BLaER1 treated with 17β-estradiol and CSF1 and Interleukin-3, amounts not matched to agents 10 nM and 100 nM (cell line): ENCODE results near the gene CCDC92.
A peak's percentile ranks its signal among the peaks of the same experiment; 100 is the strongest.

Source experiments
- H3K27ac ChIP-seq, 11 experiments: shearing (Covaris generic); formaldehyde crosslinking; 2 replicates each; pipeline ENCODE4 v1.8.1; 2022
- H3K27me3 ChIP-seq, 11 experiments: shearing (Covaris generic); formaldehyde crosslinking; 2 replicates each; pipeline ENCODE4 v1.8.1; 2022
- H3K36me3 ChIP-seq, 11 experiments: shearing (Covaris generic); formaldehyde crosslinking; 2 replicates each; pipeline ENCODE4 v1.8.1; 2022
- H3K4me1 ChIP-seq, 10 experiments: shearing (Covaris generic); formaldehyde crosslinking; 2 replicates each; pipeline ENCODE4 v1.8.1; 2022
- H3K4me2 ChIP-seq, 11 experiments: shearing (Covaris generic); formaldehyde crosslinking; 2 replicates each; pipeline ENCODE4 v1.8.1; 2022
- H3K4me3 ChIP-seq, 10 experiments: shearing (Covaris generic); formaldehyde crosslinking; 2 replicates each; pipeline ENCODE4 v1.8.1; 2022
- H3K9ac ChIP-seq, 11 experiments: shearing (Covaris generic); formaldehyde crosslinking; 2 replicates each; pipeline ENCODE4 v1.8.1; 2022
- H3K9me3 ChIP-seq, 11 experiments: shearing (Covaris generic); formaldehyde crosslinking; replicated peaks in 1 of 11; 2 replicates each; pipeline ENCODE4 v1.8.1; 2022
- H4K20me1 ChIP-seq, 11 experiments: shearing (Covaris generic); formaldehyde crosslinking; 2 replicates each; pipeline ENCODE4 v1.8.1; 2022
- Cebpa-rat ChIP-seq, 11 experiments: shearing (Covaris generic); IDR thresholded peaks; 2 replicates each; pipeline ENCODE4 v1.8.1; 2022

The CCDC92 gene

DNA sequence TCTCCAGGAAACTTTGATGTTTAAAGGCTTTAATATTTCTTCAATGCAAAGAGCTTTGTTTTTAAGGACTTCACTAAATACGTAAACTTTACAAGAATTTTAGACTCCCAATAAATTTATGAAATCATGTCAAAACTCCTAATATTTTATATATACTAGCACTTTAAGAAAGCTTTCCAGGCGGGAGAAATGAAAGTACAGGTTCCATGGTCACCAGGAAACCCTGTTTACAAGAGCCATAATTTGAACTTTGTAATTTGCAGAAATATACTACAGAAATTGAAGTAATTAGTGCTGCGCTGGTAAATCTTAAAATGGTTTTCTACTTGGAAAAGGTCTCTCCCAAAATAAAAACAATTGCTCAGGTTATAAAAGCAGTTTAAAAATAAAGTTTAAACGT is 8.8 kb downstream of the CCDC92 start:
- peaks cover 0 to 79% (median 38%) of the 10 kb centered on the region in 11 experiments; a peak in 13 of 22 replicates for H4K20me1 ChIP-seq
- H3K27ac ChIP-seq: no peak overlapping the region
- no peak overlapping the region for H3K4me2 ChIP-seq
- no peaks in the 10 kb centered on the region for H3K9me3 ChIP-seq
- peaks cover 0 to 14% (median 12%) of the 10 kb centered on the region in 10 experiments; a peak in 8 of 20 replicates for H3K4me1 ChIP-seq
- TF ChIP-seq Cebpa-rat (IDR thresholded peaks at IDR 0.05): no peak
- no peaks in the 10 kb centered on the region for H3K27me3 ChIP-seq
- peaks cover 0 to 26% (median 0%) of the 10 kb centered on the region in 11 experiments; a peak in 2 of 22 replicates for H3K36me3 ChIP-seq
- no peak overlapping the region for H3K4me3 ChIP-seq
- H3K9ac ChIP-seq: no peak overlapping the region

DNA sequence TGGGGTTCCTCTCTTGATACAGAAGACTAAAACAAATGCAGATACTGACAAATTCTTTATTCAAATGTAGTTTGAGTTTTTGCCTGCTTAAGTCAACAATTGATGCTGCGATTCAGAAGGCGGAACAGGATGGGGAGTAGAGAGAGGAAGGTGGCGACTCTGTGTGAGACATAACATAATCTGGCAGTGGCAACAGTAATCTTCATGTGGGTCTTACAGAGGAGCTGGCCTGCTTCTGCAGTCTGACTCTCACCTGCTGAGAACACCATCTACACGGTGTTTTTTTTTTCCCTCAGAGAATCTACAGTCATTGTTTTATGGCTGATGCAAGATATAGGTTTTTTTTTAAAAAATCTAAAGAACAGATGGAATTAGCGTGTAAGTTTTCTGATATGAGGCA is 10.1 kb downstream of the CCDC92 start:
- no peak for TF ChIP-seq Cebpa-rat (IDR thresholded peaks at IDR 0.05)
- H3K4me2 ChIP-seq: no peak overlapping the region
- no peak overlapping the region for H3K4me3 ChIP-seq
- peaks cover 0 to 66% (median 24%) of the 10 kb centered on the region in 11 experiments; a peak in 13 of 22 replicates for H4K20me1 ChIP-seq
- peaks cover 0 to 19% (median 0%) of the 10 kb centered on the region in 11 experiments; a peak in 2 of 22 replicates for H3K36me3 ChIP-seq
- 0 out of 22 replicates have a peak overlapping the region, but pooled peaks of 1 of the 11 experiments have one; percentile 8 for H3K9ac ChIP-seq
- H3K9me3 ChIP-seq: no peaks in the 10 kb centered on the region
- peaks cover 0 to 17% (median 10%) of the 10 kb centered on the region in 10 experiments; a peak in 8 of 20 replicates for H3K4me1 ChIP-seq
- H3K27me3 ChIP-seq: no peaks in the 10 kb centered on the region
- no peak overlapping the region for H3K27ac ChIP-seq

DNA sequence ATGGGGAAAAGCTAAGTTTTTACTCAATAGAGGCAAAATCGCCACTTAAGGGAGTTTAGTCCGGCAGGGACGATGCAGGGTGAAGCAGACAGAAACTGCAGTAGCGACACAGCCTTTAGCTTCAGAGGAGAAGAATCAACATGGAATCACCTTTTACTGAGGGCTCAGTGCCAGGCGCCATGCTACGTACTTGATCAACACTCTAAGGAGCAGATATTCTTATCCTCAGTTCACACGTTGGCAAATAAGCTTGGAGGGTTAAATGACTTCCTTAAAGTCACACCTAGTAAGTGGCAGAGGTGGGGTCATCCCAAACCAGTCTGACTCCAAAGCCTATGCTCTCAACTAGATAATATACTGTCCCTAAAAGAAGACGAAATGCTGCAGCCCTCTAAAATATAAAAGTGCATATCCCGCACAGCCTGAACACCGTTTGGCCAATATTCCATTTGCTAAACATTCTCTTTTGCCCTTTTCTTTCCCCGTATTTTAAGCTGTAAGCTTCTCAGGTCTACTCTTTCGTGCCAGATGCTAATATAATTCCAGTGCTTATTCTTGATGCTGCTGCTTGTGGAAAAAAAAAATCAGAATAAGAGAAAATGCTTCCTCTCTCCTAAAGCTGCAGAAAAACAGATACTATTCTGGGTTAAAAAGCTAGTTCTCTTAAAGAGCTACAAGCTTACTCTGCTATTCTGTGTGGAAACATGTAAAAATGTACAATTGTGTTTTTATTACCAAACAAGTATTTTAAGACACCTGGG is 10.9 kb downstream of the CCDC92 start:
- Histone ChIP-seq H3K27ac (no peak overlapping the region), H3K9me3 (no peaks in the 10 kb centered on the region), H3K4me1 (peaks cover 0 to 14% (median 3%) of the 10 kb centered on the region in 10 experiments; a peak in 3 of 20 replicates), H3K4me3 (no peak overlapping the region), H3K27me3 (no peaks in the 10 kb centered on the region), H3K4me2 (no peak overlapping the region), H4K20me1 (peaks cover 0 to 58% (median 21%) of the 10 kb centered on the region in 11 experiments; a peak in 13 of 22 replicates), H3K36me3 (peaks cover 0 to 14% (median 0%) of the 10 kb centered on the region in 11 experiments; a peak in 1 of 22 replicates), H3K9ac (no peak overlapping the region)
- no peak for TF ChIP-seq Cebpa-rat (IDR thresholded peaks at IDR 0.05)

DNA sequence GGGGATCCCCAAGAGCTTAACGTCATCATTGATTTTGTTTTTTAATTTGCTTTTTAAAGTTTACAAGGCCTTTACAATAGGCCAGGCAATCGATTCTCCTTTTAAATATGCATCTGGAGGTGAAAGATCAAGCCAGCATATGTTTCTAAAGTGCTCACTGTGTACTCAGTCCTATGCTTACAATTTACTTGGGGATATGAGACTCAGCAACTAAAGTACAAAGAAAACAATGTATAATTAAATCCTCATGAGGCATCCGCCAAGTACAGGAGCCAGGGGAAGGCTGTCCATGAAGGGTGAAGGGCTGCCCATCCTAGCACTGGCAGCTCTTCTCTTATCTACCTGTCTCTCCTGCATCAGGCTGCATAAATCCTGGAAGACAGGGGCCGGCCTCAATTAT is 11.8 kb downstream of the CCDC92 start:
- no peaks in the 10 kb centered on the region for H3K9me3 ChIP-seq
- H3K4me2 ChIP-seq: no peak overlapping the region
- no peak for TF ChIP-seq Cebpa-rat (IDR thresholded peaks at IDR 0.05)
- H4K20me1 ChIP-seq: peaks cover 0 to 49% (median 17%) of the 10 kb centered on the region in 11 experiments; a peak in 12 of 22 replicates
- peaks cover 0 to 14% (median 2%) of the 10 kb centered on the region in 10 experiments; a peak in 3 of 20 replicates for H3K4me1 ChIP-seq
- no peaks in the 10 kb centered on the region for H3K27me3 ChIP-seq
- peaks cover 0 to 6% (median 0%) of the 10 kb centered on the region in 11 experiments; a peak in 1 of 22 replicates for H3K36me3 ChIP-seq
- H3K27ac ChIP-seq: no peak overlapping the region
- H3K9ac ChIP-seq: no peak overlapping the region
- H3K4me3 ChIP-seq: no peak overlapping the region

DNA sequence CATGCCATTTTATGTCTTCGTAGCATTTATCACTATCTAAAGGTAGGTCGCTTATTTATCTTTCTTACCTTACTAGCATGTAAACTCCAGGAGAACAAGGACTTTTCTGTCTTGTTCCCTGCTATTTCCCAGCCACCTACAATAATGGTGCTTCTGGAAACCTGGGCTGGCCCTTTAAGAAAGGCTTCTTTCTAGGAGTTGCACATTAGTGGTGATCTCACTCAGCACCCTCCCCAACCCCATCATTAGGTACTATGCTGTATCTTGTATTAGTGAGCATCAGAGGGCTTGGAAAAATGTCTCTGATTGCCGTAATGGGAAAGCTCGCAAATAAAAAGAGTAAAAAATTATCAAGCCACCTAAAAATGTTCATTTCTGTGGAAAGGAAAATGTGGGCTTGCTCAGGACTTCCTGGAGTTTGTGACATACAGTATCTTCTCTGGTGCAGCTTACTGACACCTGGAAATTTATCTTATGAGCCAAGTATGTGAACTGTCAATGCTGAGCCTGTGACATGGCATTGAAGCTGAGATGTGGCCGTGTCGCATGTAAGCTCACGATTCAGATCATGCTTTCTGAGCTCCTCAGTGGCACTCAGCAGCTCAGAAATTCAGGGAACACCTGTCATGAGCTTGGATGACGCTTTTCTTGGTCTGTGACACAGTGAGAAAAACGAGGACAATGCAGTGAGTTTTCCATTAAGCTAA is 12.4 kb downstream of the CCDC92 start:
- no peaks in the 10 kb centered on the region for H3K27me3 ChIP-seq

DNA sequence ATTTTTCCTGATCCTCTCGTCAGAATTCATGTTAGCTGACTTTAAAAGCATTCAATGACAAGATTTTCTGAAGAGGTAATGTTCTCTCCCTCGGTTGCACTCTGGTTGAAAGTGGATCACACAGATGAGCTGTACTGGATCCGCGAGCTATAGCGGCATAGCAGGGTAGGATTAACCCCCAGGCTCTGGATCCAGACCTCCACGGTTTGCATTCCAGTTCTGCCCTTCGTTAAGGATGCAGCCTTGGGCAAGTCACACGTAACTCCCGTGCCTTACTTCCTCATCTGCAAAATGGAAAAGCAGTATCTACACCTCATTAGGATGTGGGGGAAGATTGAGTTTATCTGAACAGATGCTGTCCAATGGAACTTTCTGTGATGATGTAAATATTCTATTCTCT is 13.8 kb downstream of the CCDC92 start:
- Histone ChIP-seq H3K4me1 (peaks cover 0 to 14% (median 2%) of the 10 kb centered on the region in 10 experiments; a peak in 3 of 20 replicates), H3K36me3 (0 out of 22 replicates have a peak, but pooled peaks cover 0 to 6% (median 0%) of the 10 kb centered on the region in 11 experiments), H3K27ac (no peak overlapping the region), H3K9me3 (no peaks in the 10 kb centered on the region), H3K27me3 (no peaks in the 10 kb centered on the region), H3K4me2 (no peak overlapping the region), H3K9ac (no peak overlapping the region), H4K20me1 (peaks cover 0 to 49% (median 17%) of the 10 kb centered on the region in 11 experiments; a peak in 12 of 22 replicates), H3K4me3 (no peak overlapping the region)
- no peak for TF ChIP-seq Cebpa-rat (IDR thresholded peaks at IDR 0.05)

More for the DNA sequence above, 12.4 kb downstream of the CCDC92 start:
- peaks cover 0 to 14% (median 2%) of the 10 kb centered on the region in 10 experiments; a peak in 3 of 20 replicates for H3K4me1 ChIP-seq
- peaks cover 0 to 42% (median 17%) of the 10 kb centered on the region in 11 experiments; a peak in 12 of 22 replicates for H4K20me1 ChIP-seq
- no peak overlapping the region for H3K9ac ChIP-seq
- no peak overlapping the region for H3K4me2 ChIP-seq
- H3K27ac ChIP-seq: no peak overlapping the region
- no peak overlapping the region for H3K4me3 ChIP-seq
- H3K36me3 ChIP-seq: 0 out of 22 replicates have a peak, but pooled peaks cover 0 to 6% (median 0%) of the 10 kb centered on the region in 11 experiments
- TF ChIP-seq Cebpa-rat (IDR thresholded peaks at IDR 0.05): no peak
- H3K9me3 ChIP-seq: no peaks in the 10 kb centered on the region

DNA sequence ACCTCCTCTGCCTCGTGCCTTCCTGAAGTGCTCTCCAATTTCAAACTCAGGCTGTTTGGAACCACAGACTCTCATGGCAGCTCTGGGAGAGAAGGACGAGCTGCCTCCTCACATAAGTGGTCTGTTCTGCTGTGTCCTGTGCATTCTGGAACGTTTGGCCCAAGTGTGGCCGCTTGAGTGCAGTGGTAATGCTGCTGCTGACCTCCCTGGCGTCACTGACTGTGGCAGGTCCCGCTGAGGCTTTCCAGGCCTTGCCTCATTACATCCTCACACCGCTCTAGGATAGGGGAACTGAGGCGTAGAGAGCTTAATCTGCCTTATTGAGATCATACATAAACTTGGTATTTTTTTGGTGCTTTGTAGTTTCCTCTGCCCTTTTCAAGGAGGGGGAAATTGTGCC is 14.2 kb downstream of the CCDC92 start:
- H3K36me3 ChIP-seq: 0 out of 22 replicates have a peak, but pooled peaks cover 0 to 6% (median 0%) of the 10 kb centered on the region in 11 experiments
- TF ChIP-seq Cebpa-rat (IDR thresholded peaks at IDR 0.05): no peak
- peaks cover 0 to 45% (median 17%) of the 10 kb centered on the region in 11 experiments; a peak in 12 of 22 replicates for H4K20me1 ChIP-seq
- no peak overlapping the region for H3K4me2 ChIP-seq
- H3K4me1 ChIP-seq: peaks cover 0 to 14% (median 2%) of the 10 kb centered on the region in 10 experiments; a peak in 3 of 20 replicates
- H3K27me3 ChIP-seq: no peaks in the 10 kb centered on the region
- no peak overlapping the region for H3K9ac ChIP-seq
- H3K27ac ChIP-seq: no peak overlapping the region
- no peak overlapping the region for H3K4me3 ChIP-seq
- H3K9me3 ChIP-seq: no peaks in the 10 kb centered on the region

DNA sequence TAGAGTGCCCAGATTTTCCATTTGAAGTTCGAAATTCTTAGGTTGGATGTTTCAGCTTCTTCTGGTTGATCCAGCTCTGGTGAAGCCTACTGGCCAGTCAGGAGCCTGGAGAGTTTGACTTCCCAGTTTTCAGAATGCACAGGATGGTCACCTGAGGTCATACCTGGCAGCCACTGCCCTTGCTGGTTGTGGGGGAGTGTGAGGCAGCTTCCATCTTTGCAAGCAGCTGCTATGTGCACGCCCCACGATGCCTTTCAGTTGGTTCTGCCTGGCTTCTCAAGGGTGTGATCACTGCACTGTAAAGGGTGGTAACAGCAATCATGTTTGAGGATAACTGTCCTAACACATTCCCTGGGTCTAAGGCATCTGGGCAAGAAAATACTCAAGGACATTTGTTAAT is 15.4 kb downstream of the CCDC92 start:
- Histone ChIP-seq H4K20me1 (peaks cover 0 to 33% (median 7%) of the 10 kb centered on the region in 11 experiments; a peak in 8 of 22 replicates), H3K4me2 (peak overlapping the region in 4 of 11 experiments; percentile 4 to 38 (median 16); a peak in 4 of 22 replicates), H3K4me3 (no peak overlapping the region), H3K27ac (no peak overlapping the region), H3K9me3 (no peaks in the 10 kb centered on the region), H3K4me1 (peaks cover 0 to 8% (median 2%) of the 10 kb centered on the region in 10 experiments; a peak in 8 of 20 replicates), H3K9ac (no peak overlapping the region), H3K36me3 (0 out of 22 replicates have a peak, but pooled peaks cover 0 to 6% (median 0%) of the 10 kb centered on the region in 11 experiments), H3K27me3 (no peaks in the 10 kb centered on the region)
- TF ChIP-seq Cebpa-rat (IDR thresholded peaks at IDR 0.05): no peak
